ENCODE measurements around the gene TOP3B. TPM values are rescaled to one million over a fixed set of nuclear protein-coding genes. Genes with fewer than 3 reads are reported as not detected.

TOP3B gene
- total RNA-seq, 1 donor from 2014 or later, result 63.3 TPM

GRCh38 chr22:21985214-21985613, 2.6 kb upstream of the TOP3B start:
- Mint-ChIP-seq H3K36me3 (no peaks in the 10 kb centered on the region), H3K9me3 (no peaks in the 10 kb centered on the region), H3K4me3 (no peak overlapping the region), H3K27me3 (ENCODE audit: low read depth) (peaks cover 17% of the 10 kb centered on the region), H3K4me1 (peaks cover 17% of the 10 kb centered on the region), H3K27ac (no peak overlapping the region)
- TF ChIP-seq, protein P1, sequence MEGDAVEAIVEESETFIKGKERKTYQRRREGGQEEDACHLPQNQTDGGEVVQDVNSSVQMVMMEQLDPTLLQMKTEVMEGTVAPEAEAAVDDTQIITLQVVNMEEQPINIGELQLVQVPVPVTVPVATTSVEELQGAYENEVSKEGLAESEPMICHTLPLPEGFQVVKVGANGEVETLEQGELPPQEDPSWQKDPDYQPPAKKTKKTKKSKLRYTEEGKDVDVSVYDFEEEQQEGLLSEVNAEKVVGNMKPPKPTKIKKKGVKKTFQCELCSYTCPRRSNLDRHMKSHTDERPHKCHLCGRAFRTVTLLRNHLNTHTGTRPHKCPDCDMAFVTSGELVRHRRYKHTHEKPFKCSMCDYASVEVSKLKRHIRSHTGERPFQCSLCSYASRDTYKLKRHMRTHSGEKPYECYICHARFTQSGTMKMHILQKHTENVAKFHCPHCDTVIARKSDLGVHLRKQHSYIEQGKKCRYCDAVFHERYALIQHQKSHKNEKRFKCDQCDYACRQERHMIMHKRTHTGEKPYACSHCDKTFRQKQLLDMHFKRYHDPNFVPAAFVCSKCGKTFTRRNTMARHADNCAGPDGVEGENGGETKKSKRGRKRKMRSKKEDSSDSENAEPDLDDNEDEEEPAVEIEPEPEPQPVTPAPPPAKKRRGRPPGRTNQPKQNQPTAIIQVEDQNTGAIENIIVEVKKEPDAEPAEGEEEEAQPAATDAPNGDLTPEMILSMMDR (IDR thresholded peaks at IDR 0.05; ENCODE audit: unreplicated experiment), result no peak
- no peak for DNase-seq (ENCODE audit: low spot score in 2 of 2, unreplicated experiment in 2 of 2)

DNA sequence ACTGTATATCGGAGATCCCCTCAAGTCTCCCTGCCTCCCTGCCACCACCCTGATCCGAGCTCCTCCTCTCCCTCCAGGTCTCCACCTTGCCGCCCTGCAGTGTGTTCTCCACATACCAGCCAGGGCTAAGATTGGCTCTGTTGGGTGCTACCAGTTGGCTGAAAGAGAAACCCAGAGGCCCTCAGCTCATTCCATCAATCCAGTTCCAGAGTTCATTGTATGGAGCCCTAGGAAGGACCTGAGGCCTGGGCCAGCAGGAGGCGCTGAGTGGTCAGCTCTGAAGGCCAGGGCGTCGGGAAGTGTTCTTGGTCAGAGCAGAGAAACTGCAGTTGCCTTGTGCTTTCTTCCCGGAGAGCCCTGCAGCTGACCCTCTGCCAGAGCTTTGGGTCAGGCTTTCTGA, 2.2 kb upstream of the TOP3B start:
- DNase-seq (ENCODE audit: low spot score in 2 of 2, unreplicated experiment in 2 of 2), result no peak
- Mint-ChIP-seq H3K9me3 (no peaks in the 10 kb centered on the region), H3K27ac (no peak overlapping the region), H3K36me3 (no peaks in the 10 kb centered on the region), H3K4me1 (peaks cover 17% of the 10 kb centered on the region), H3K27me3 (ENCODE audit: low read depth) (peaks cover 15% of the 10 kb centered on the region), H3K4me3 (no peak overlapping the region)
- TF ChIP-seq, protein P1 (IDR thresholded peaks at IDR 0.05; ENCODE audit: unreplicated experiment), result no peak

- Mint-ChIP-seq H3K4me1 (peaks cover 17% of the 10 kb centered on the region), H3K27ac (peak overlapping the region; percentile 82)
Measured at GRCh38 chr22:21981874-21982273, 713 bp downstream of the TOP3B start.

DNA sequence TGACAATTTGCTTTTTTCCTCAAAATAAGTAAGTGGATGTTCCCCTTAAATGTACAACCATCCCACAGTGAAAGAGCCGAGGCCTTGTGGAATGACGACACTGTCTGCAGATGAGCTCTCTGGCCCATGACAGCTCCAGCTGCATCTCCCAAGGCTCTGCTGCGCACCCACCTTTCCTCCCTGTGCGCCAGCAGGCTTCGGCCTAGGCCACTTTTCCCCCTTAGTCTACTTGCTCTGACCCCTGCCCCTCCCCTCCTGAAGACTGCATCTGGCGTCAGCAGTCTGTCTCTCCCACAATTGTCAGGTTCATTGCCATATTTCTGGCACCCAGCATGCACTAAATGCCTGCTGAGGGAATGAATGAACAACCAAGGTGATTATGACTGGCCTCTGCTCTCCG, 2.0 kb downstream of the TOP3B start:
- no peaks in the 10 kb centered on the region for H3K27me3 Mint-ChIP-seq (ENCODE audit: low read depth)
- no peak overlapping the region for H3K4me3 Mint-ChIP-seq
- H3K4me1 Mint-ChIP-seq, result peaks cover 17% of the 10 kb centered on the region
- H3K27ac Mint-ChIP-seq, result no peak overlapping the region
- TF ChIP-seq, protein P1 (IDR thresholded peaks at IDR 0.05; ENCODE audit: unreplicated experiment), result no peak
- no peak for DNase-seq (ENCODE audit: low spot score in 2 of 2, unreplicated experiment in 2 of 2)
- H3K9me3 Mint-ChIP-seq, result no peaks in the 10 kb centered on the region
- peaks cover 3% of the 10 kb centered on the region for H3K36me3 Mint-ChIP-seq

More at GRCh38 chr22:21981874-21982273, 713 bp downstream of the TOP3B start:
- Mint-ChIP-seq H3K4me3 (peak overlapping the region; percentile 90), H3K36me3 (peaks cover 3% of the 10 kb centered on the region), H3K27me3 (ENCODE audit: low read depth) (no peaks in the 10 kb centered on the region), H3K9me3 (no peaks in the 10 kb centered on the region)
- no peak for DNase-seq (ENCODE audit: low spot score in 2 of 2, unreplicated experiment in 2 of 2)
- TF ChIP-seq, protein P1 (IDR thresholded peaks at IDR 0.05; ENCODE audit: unreplicated experiment), result no peak

DNA sequence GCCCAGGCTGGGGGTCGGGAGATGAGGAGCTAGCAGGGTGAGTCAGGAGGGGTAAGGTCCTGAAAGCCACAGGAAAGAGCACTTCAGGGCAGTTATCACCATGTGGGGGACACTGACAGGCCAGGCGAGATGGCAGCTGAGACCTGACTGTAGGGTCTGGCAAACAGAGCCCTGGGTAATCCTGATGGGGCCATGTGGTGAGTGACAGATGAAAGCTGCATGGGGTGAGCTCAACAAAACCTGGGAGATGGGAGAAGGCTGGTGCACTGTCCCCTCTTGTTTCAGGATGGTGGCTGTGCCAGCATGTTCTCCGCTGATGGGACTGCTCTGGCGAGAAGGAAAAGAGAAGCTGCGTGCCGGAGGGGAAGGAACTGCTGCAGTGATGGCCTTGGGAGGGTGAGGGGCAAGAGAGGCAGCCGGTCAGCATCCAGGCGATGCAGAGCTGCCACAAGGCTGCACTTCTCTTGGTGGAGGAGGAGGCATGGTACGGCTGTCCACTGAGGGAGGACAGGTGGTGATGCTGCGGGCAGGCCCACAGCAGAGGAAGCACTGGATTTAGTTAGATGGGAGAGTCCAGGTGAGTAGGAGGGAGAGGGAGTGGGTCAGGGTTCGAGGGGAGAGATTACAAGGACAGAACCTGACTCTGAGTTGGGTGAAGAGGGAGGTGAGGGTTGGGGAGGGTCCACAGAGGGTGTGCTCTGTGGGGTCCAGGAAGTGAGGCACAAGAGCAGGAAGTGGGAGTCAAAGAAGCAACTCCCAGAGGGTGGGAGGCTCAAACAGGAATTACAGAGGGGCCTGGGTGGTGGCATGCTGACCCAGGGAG, 3.8 kb downstream of the TOP3B start:
- H3K27me3 Mint-ChIP-seq (ENCODE audit: low read depth), result no peaks in the 10 kb centered on the region

More for the DNA sequence above, 3.8 kb downstream of the TOP3B start:
- no peak overlapping the region for H3K4me3 Mint-ChIP-seq
- no peak for DNase-seq (ENCODE audit: low spot score in 2 of 2, unreplicated experiment in 2 of 2)
- TF ChIP-seq, protein P1 (IDR thresholded peaks at IDR 0.05; ENCODE audit: unreplicated experiment), result no peak
- H3K9me3 Mint-ChIP-seq, result no peaks in the 10 kb centered on the region
- H3K36me3 Mint-ChIP-seq, result peaks cover 6% of the 10 kb centered on the region
- H3K4me1 Mint-ChIP-seq, result peaks cover 17% of the 10 kb centered on the region
- no peak overlapping the region for H3K27ac Mint-ChIP-seq
